HCT116 (cell line): ENCODE measurements around the gene TAAR6.

Source experiments
- EZH2 ChIP-seq: fragments of 200-600 bp; sonication (generic); IDR thresholded peaks from 2 replicates; pipeline ENCODE4 v1.6.1; 2017; ENCODE audit warnings: antibody characterized with exemption, mixed run types
- YY1 ChIP-seq: IDR thresholded peaks from 2 replicates; pipeline ENCODE4 v1.6.1; 2011; ENCODE audit warnings: low read length, low read depth, moderate library complexity, mild to moderate bottlenecking; ENCODE audit not compliant: insufficient replicate concordance; ENCODE audit errors: extremely low read depth
- ZNF274 ChIP-seq: fragments of 200-500 bp; sonication (Bioruptor generic); IDR thresholded peaks from 2 replicates; pipeline ENCODE4 v1.6.1; 2014; ENCODE audit warnings: mild to moderate bottlenecking, low read depth, low read length, inconsistent platforms
- TF ChIP-seq, protein P1 (sequence below): IDR thresholded peaks from 2 replicates; pipeline ENCODE4 v1.6.1; 2011; ENCODE audit warnings: mild to moderate bottlenecking, low read length, moderate library complexity; ENCODE audit not compliant: insufficient replicate concordance; ENCODE audit errors: extremely low read depth
- TF ChIP-seq, protein P2 (sequence below), 3 experiments: fragments of 200-600 bp in 1 of 3; sonication (generic) in 1 of 3; IDR thresholded peaks in 2 of 3; conservative IDR thresholded peaks in 1 of 3; 2 replicates each; pipeline ENCODE4 v1.5.1; 2012 to 2017; ENCODE audit warnings: low read depth in 2 of 3, low read length in 2 of 3, antibody characterized with exemption in 1 of 3, borderline replicate concordance in 1 of 3, control low read depth in 1 of 3, mild to moderate bottlenecking in 1 of 3, mixed read lengths in 1 of 3, mixed run types in 1 of 3, moderate library complexity in 1 of 3; ENCODE audit not compliant: insufficient read depth in 1 of 3
- TF ChIP-seq, protein P3 (sequence below): IDR thresholded peaks from 2 replicates; pipeline ENCODE4 v1.6.1; 2012; ENCODE audit warnings: low read depth
- TF ChIP-seq, protein P4 (sequence below): IDR thresholded peaks from 2 replicates; pipeline ENCODE4 v1.6.1; 2012

DNA sequence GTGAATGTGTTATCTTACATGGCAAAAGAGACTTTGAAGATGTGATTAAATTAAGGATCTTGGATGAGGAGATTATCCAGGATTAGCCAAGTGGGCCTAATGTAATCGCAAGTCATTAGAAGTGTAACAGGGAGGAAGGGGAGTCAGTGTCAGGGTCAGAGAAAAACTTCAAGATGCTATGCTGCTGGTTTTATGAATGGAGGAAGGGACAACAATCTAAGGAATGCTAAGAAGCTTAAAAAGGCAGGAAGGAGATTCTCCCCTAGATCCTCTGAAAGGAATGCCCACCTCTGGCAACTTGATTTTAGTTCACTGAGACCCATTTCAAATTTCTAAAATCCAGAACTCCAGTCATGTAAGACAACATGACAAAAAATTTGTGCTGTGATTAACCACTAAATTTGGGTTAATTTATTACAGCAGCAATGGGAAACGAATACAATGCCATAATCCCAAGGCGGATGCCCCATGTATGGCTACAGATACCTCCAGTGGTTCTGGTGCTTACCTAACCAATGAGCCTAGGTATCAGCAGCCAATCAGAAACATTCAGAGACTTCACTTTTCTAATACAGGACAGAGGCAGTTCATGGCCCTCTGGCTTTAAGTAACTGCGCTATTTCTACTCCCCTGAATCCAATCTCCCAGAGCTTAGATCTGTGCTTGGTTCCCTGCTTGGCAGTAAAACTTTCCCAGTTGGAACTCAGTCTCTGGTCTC lies 21.2 kb upstream of the TAAR6 start:
- TF ChIP-seq, protein P1, sequence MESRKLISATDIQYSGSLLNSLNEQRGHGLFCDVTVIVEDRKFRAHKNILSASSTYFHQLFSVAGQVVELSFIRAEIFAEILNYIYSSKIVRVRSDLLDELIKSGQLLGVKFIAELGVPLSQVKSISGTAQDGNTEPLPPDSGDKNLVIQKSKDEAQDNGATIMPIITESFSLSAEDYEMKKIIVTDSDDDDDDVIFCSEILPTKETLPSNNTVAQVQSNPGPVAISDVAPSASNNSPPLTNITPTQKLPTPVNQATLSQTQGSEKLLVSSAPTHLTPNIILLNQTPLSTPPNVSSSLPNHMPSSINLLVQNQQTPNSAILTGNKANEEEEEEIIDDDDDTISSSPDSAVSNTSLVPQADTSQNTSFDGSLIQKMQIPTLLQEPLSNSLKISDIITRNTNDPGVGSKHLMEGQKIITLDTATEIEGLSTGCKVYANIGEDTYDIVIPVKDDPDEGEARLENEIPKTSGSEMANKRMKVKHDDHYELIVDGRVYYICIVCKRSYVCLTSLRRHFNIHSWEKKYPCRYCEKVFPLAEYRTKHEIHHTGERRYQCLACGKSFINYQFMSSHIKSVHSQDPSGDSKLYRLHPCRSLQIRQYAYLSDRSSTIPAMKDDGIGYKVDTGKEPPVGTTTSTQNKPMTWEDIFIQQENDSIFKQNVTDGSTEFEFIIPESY, result no peak
- TF ChIP-seq YY1 (no peak), EZH2 (no peak), ZNF274 (no peak)
- TF ChIP-seq, protein P2, sequence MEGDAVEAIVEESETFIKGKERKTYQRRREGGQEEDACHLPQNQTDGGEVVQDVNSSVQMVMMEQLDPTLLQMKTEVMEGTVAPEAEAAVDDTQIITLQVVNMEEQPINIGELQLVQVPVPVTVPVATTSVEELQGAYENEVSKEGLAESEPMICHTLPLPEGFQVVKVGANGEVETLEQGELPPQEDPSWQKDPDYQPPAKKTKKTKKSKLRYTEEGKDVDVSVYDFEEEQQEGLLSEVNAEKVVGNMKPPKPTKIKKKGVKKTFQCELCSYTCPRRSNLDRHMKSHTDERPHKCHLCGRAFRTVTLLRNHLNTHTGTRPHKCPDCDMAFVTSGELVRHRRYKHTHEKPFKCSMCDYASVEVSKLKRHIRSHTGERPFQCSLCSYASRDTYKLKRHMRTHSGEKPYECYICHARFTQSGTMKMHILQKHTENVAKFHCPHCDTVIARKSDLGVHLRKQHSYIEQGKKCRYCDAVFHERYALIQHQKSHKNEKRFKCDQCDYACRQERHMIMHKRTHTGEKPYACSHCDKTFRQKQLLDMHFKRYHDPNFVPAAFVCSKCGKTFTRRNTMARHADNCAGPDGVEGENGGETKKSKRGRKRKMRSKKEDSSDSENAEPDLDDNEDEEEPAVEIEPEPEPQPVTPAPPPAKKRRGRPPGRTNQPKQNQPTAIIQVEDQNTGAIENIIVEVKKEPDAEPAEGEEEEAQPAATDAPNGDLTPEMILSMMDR (IDR thresholded peaks at IDR 0.05 in 2 of 3, conservative IDR thresholded peaks at IDR 0.05 in 1 of 3; ENCODE audit: borderline replicate concordance in 1 of 3, insufficient read depth in 1 of 3, low read depth in 2 of 3, low read length in 2 of 3), result no peak
- TF ChIP-seq, protein P3, sequence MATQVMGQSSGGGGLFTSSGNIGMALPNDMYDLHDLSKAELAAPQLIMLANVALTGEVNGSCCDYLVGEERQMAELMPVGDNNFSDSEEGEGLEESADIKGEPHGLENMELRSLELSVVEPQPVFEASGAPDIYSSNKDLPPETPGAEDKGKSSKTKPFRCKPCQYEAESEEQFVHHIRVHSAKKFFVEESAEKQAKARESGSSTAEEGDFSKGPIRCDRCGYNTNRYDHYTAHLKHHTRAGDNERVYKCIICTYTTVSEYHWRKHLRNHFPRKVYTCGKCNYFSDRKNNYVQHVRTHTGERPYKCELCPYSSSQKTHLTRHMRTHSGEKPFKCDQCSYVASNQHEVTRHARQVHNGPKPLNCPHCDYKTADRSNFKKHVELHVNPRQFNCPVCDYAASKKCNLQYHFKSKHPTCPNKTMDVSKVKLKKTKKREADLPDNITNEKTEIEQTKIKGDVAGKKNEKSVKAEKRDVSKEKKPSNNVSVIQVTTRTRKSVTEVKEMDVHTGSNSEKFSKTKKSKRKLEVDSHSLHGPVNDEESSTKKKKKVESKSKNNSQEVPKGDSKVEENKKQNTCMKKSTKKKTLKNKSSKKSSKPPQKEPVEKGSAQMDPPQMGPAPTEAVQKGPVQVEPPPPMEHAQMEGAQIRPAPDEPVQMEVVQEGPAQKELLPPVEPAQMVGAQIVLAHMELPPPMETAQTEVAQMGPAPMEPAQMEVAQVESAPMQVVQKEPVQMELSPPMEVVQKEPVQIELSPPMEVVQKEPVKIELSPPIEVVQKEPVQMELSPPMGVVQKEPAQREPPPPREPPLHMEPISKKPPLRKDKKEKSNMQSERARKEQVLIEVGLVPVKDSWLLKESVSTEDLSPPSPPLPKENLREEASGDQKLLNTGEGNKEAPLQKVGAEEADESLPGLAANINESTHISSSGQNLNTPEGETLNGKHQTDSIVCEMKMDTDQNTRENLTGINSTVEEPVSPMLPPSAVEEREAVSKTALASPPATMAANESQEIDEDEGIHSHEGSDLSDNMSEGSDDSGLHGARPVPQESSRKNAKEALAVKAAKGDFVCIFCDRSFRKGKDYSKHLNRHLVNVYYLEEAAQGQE, result no peak
- TF ChIP-seq, protein P4, sequence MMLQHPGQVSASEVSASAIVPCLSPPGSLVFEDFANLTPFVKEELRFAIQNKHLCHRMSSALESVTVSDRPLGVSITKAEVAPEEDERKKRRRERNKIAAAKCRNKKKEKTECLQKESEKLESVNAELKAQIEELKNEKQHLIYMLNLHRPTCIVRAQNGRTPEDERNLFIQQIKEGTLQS, result no peak
